ENCODE results near the gene CLCF1. TPM values are rescaled to one million over a fixed set of nuclear protein-coding genes. Genes with fewer than 3 reads are reported as not detected.
A peak's percentile ranks its signal among the peaks of the same experiment; 100 is the strongest.

CLCF1 gene
- polyA plus RNA-seq, 1 donor (not counting 4 experiments of a cell fraction or from before 2014, with no cell fraction given) = 2.7 TPM

DNA sequence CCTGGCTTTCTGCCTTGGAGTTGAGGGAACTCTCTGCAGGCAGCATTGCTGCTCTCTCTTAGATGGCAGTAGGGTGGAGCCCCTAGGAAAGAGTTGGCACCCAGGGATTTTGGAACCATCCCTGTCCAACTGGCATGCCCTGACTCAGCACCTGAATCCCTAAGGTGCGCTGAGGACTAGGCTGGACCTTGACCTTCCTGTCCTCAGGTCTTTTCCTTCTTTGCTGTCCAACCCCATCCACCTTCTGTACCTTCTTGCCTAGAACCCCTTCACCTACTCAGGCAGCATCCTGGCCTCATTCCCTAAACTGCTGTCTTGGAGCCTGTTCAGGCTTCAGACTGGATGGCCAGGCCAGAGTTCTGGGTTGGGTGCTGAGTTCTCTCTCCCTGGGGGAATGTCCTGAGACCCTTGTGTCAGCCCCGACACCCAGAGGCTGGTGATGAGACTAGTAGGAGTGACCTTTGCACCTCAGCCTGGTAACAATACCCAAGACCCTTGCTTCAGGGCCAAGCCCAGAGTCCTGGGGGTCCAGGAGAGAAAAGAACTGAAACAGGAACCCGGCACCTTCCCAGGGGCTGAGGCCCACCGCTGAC, 17.5 kb downstream of the CLCF1 start:
- Histone ChIP-seq H3K4me3 (ENCODE audit: control insufficient read depth in 2 of 3, extremely low read depth in 1 of 3, insufficient read depth in 2 of 3, low read depth in 1 of 3, low read length in 3 of 3) (no peak overlapping the region), H4K20me1 (ENCODE audit: control insufficient read depth, extremely low read depth, insufficient read depth, low read length) (no peaks in the 10 kb centered on the region), H3K4me2 (ENCODE audit: control insufficient read depth, extremely low read depth, insufficient read depth, low read depth, low read length) (no peak overlapping the region), H2AFZ (ENCODE audit: control insufficient read depth, low read length) (no peak overlapping the region), H3K4me1 (ENCODE audit: control insufficient read depth, extremely low read depth, insufficient read depth, low read length) (peaks cover 57% of the 10 kb centered on the region), H3K9me3 (ENCODE audit: control insufficient read depth, low read depth, low read length) (no peaks in the 10 kb centered on the region), H3K27ac (ENCODE audit: control insufficient read depth, insufficient read depth, low read length) (no peak overlapping the region), H3K9ac (ENCODE audit: control insufficient read depth, extremely low read depth, insufficient read depth, low read length) (no peak overlapping the region), H3K79me2 (ENCODE audit: control insufficient read depth, insufficient read depth, low read length) (peaks cover 8% of the 10 kb centered on the region), H3K36me3 (ENCODE audit: control insufficient read depth in 2 of 2, extremely low read depth in 1 of 2, insufficient read depth in 2 of 2, low read length in 2 of 2) (peaks cover 0 to 6% of the 10 kb centered on the region in 2 experiments), H3K27me3 (ENCODE audit: control insufficient read depth, extremely low read depth, insufficient read depth, low read length) (no peaks in the 10 kb centered on the region), H3K9me1 (ENCODE audit: control insufficient read depth, extremely low read depth, insufficient read depth, low read length) (peaks cover 4% of the 10 kb centered on the region)
- no peak for DNase-seq (ENCODE audit: low read depth, low spot score)
- dilution Hi-C loops (cut with MboI; ENCODE audit: extremely low pct_ligation_motif_present, low sequenced_read_pairs) = no loop called here
- FAIRE-seq = no peak
- TF ChIP-seq EZH2 (IDR thresholded peaks at IDR 0.05; ENCODE audit: low read length) = no peak
- no peak for TF ChIP-seq CTCF (optimal IDR thresholded peaks at IDR 0.05 in 1 of 3, IDR thresholded peaks at IDR 0.05 in 1 of 3, conservative IDR thresholded peaks at IDR 0.05 in 1 of 3; ENCODE audit: extremely low read depth in 1 of 3, insufficient read depth in 2 of 3, low read length in 3 of 3)

- dilution Hi-C loops (cut with MboI; ENCODE audit: extremely low pct_ligation_motif_present, low sequenced_read_pairs) = no loop called here
- no peak overlapping the region for H2AFZ ChIP-seq (ENCODE audit: control insufficient read depth, low read length)
- no peaks in the 10 kb centered on the region for H4K20me1 ChIP-seq (ENCODE audit: control insufficient read depth, extremely low read depth, insufficient read depth, low read length)
- H3K27me3 ChIP-seq (ENCODE audit: control insufficient read depth, extremely low read depth, insufficient read depth, low read length) = no peaks in the 10 kb centered on the region
- peak overlapping the region; percentile 57 for H3K27ac ChIP-seq (ENCODE audit: control insufficient read depth, insufficient read depth, low read length)
- peak overlapping the region; percentile 4 for H3K4me2 ChIP-seq (ENCODE audit: control insufficient read depth, extremely low read depth, insufficient read depth, low read depth, low read length)
- H3K9ac ChIP-seq (ENCODE audit: control insufficient read depth, extremely low read depth, insufficient read depth, low read length) = peak overlapping the region; percentile 33
- no peaks in the 10 kb centered on the region for H3K9me3 ChIP-seq (ENCODE audit: control insufficient read depth, low read depth, low read length)
- H3K4me1 ChIP-seq (ENCODE audit: control insufficient read depth, extremely low read depth, insufficient read depth, low read length) = peaks cover 57% of the 10 kb centered on the region
- H3K4me3 ChIP-seq (ENCODE audit: control insufficient read depth in 2 of 3, extremely low read depth in 1 of 3, insufficient read depth in 2 of 3, low read depth in 1 of 3, low read length in 3 of 3) = no peak overlapping the region
- FAIRE-seq = no peak
- TF ChIP-seq EZH2 (IDR thresholded peaks at IDR 0.05; ENCODE audit: low read length) (no peak), CTCF (optimal IDR thresholded peaks at IDR 0.05 in 1 of 3, IDR thresholded peaks at IDR 0.05 in 1 of 3, conservative IDR thresholded peaks at IDR 0.05 in 1 of 3; ENCODE audit: extremely low read depth in 1 of 3, insufficient read depth in 2 of 3, low read length in 3 of 3) (no peak)
- peaks cover 0 to 6% of the 10 kb centered on the region in 2 experiments for H3K36me3 ChIP-seq (ENCODE audit: control insufficient read depth in 2 of 2, extremely low read depth in 1 of 2, insufficient read depth in 2 of 2, low read length in 2 of 2)
- DNase-seq (ENCODE audit: low read depth, low spot score) = no peak
- peaks cover 8% of the 10 kb centered on the region for H3K79me2 ChIP-seq (ENCODE audit: control insufficient read depth, insufficient read depth, low read length)
- peaks cover 4% of the 10 kb centered on the region for H3K9me1 ChIP-seq (ENCODE audit: control insufficient read depth, extremely low read depth, insufficient read depth, low read length)
Observed at GRCh38 chr11:67355023-67355793, 18.2 kb downstream of the CLCF1 start.

All from keratinocyte (primary cell).